Measurements from ENCODE around the gene SPAG7.

The SPAG7 gene

GRCh38 chr17:4974115-4974670 is 6.6 kb upstream of the SPAG7 start:
- DNase-seq (ENCODE audit: low read depth) = no peak

- DNase-seq (ENCODE audit: low read depth) = no peak
Measured at GRCh38 chr17:4973256-4974114, 5.9 kb upstream of the SPAG7 start.

GRCh38 chr17:4972752-4973151 is 5.1 kb upstream of the SPAG7 start:
- no peak for DNase-seq (ENCODE audit: low read depth)

- DNase-seq (ENCODE audit: low read depth) = no peak
Measured at GRCh38 chr17:4972322-4972721, 4.7 kb upstream of the SPAG7 start.

- DNase-seq (ENCODE audit: low read depth) = no peak
Measured at GRCh38 chr17:4971826-4972225, 4.2 kb upstream of the SPAG7 start.

GRCh38 chr17:4970273-4970672 is 2.7 kb upstream of the SPAG7 start:
- DNase-seq (ENCODE audit: low read depth) = no peak

- DNase-seq (ENCODE audit: low read depth) = no peak
Measured at GRCh38 chr17:4969551-4970173, 2.0 kb upstream of the SPAG7 start.

- peak; percentile 90 for DNase-seq (ENCODE audit: low read depth)
Measured at GRCh38 chr17:4969047-4969550, 1.5 kb upstream of the SPAG7 start.

GRCh38 chr17:4968486-4969046 is 949 bp upstream of the SPAG7 start:
- no peak for DNase-seq (ENCODE audit: low read depth)

GRCh38 chr17:4966844-4967538 is 626 bp downstream of the SPAG7 start:
- peak; percentile 99 for DNase-seq (ENCODE audit: low read depth)

GRCh38 chr17:4965311-4965986 is 2.2 kb downstream of the SPAG7 start:
- no peak for DNase-seq (ENCODE audit: low read depth)

GRCh38 chr17:4960279-4960922 is 7.2 kb downstream of the SPAG7 start:
- DNase-seq (ENCODE audit: low read depth) = no peak

- DNase-seq (ENCODE audit: low read depth) = no peak
Measured at GRCh38 chr17:4959261-4959965, 8.2 kb downstream of the SPAG7 start.

- no peak for DNase-seq (ENCODE audit: low read depth)
Measured at GRCh38 chr17:4958102-4958501, 9.5 kb downstream of the SPAG7 start.

- no peak for DNase-seq (ENCODE audit: low read depth)
Measured at GRCh38 chr17:4956493-4957061, 11.0 kb downstream of the SPAG7 start.

GRCh38 chr17:4955091-4955490 is 12.5 kb downstream of the SPAG7 start:
- DNase-seq (ENCODE audit: low read depth) = no peak

GRCh38 chr17:4953451-4953961 is 14.1 kb downstream of the SPAG7 start:
- DNase-seq (ENCODE audit: low read depth) = no peak

GRCh38 chr17:4951486-4951885 is 16.1 kb downstream of the SPAG7 start:
- no peak for DNase-seq (ENCODE audit: low read depth)

- no peak for DNase-seq (ENCODE audit: low read depth)
Measured at GRCh38 chr17:4950746-4951204, 16.8 kb downstream of the SPAG7 start, which contains the start of gene ENO3. ENO3 (plus strand) TSS chr17:4951119; CDS start chr17:4951830, 711 bp downstream.

Data from non-pigmented ciliary epithelial cell (primary cell).